Endothelial cell of umbilical vein (primary cell): ENCODE results near the gene BCR. TPM values are rescaled to one million over a fixed set of nuclear protein-coding genes. Genes with fewer than 3 reads are reported as not detected.

ENCODE experiments used
- BruUV-seq: library from RNA; stranded (reverse); fragments of 400-500 nt; replicated peaks from 2 replicates; lab custom pipeline; 2021; lab: Mats Ljungman, UMichigan
- CTCF ChIA-PET: fragments of 300-600, 350-600 bp; sonication (Branson Sonifier 250); formaldehyde crosslinking; loops from one replicate; lab custom pipeline; 2021; ENCODE audit warnings: antibody characterized with exemption, inconsistent platforms; lab: Charles Lee
- POLR2A ChIA-PET: fragments of 300-600, 350-600 bp; sonication (Branson Sonifier 250); formaldehyde crosslinking; loops from one replicate; lab custom pipeline; 2021; ENCODE audit warnings: antibody characterized with exemption, inconsistent platforms; lab: Charles Lee
- DNase-seq: peaks from one replicate; pipeline ENCODE4 v3.0.0-alpha.2; 2011; ENCODE audit warnings: low read depth, low spot score
- FAIRE-seq: peaks from 2 replicates; lab custom pipeline; 2011; peaks lifted over from hg19 to GRCh38; lab: Jason Lieb, UNC
- H2AFZ ChIP-seq: 2 replicates; pipeline ENCODE4 v1.6.0; 2012; ENCODE audit warnings: low read depth, low read length, control low read depth, inconsistent platforms
- H3K27ac ChIP-seq: 2 replicates; pipeline ENCODE4 v1.5.1; 2011; ENCODE audit warnings: low read depth, mild to moderate bottlenecking, control low read depth, low read length, moderate library complexity; ENCODE audit not compliant: insufficient read depth
- H3K27me3 ChIP-seq, 2 experiments: 2 replicates each; pipeline versions ENCODE4 v1.6.0 to v1.6.1; 2011; ENCODE audit warnings: low read length in 2 of 2, mixed read lengths in 1 of 2; ENCODE audit not compliant: control insufficient read depth in 2 of 2, insufficient read depth in 2 of 2
- H3K36me3 ChIP-seq, 2 experiments: 2 replicates in 1 of 2; 3 replicates in 1 of 2; pipeline ENCODE4 v1.5.1; 2011; ENCODE audit warnings: low read length in 2 of 2, mild to moderate bottlenecking in 1 of 2, moderate library complexity in 1 of 2; ENCODE audit not compliant: control insufficient read depth in 2 of 2, insufficient read depth in 2 of 2; ENCODE audit errors: extremely low read depth in 1 of 2
- H3K4me1 ChIP-seq: 3 replicates; pipeline ENCODE4 v1.5.1; 2011; ENCODE audit warnings: mild to moderate bottlenecking, low read length; ENCODE audit not compliant: control insufficient read depth, insufficient read depth; ENCODE audit errors: extremely low read depth
- H3K4me2 ChIP-seq: 2 replicates; pipeline ENCODE4 v1.6.1; 2011; ENCODE audit warnings: low read length, control low read depth, mixed read lengths; ENCODE audit not compliant: insufficient read depth
- H3K4me3 ChIP-seq, 3 experiments: fragments of 200-600 bp in 1 of 3; sonication (generic), shearing (Covaris generic) in 1 of 3; replicated peaks in 1 of 3; 2 replicates each; pipeline ENCODE4 v1.5.1; 2011 to 2016; ENCODE audit warnings: control low read depth in 3 of 3, low read length in 3 of 3, mild to moderate bottlenecking in 2 of 3, inconsistent platforms in 1 of 3, low read depth in 1 of 3, moderate library complexity in 1 of 3; ENCODE audit not compliant: insufficient read depth in 1 of 3
- H3K79me2 ChIP-seq: 2 replicates; pipeline ENCODE4 v1.6.0; 2012; ENCODE audit warnings: low read length, inconsistent platforms; ENCODE audit not compliant: control insufficient read depth, insufficient read depth
- H3K9ac ChIP-seq: replicated peaks from 2 replicates; pipeline ENCODE3; 2011; ENCODE audit warnings: low read length, control low read depth; ENCODE audit not compliant: insufficient read depth; ENCODE audit errors: extremely low read depth
- H3K9me1 ChIP-seq: replicated peaks from 3 replicates; pipeline ENCODE4 v1.6.0; 2011; ENCODE audit warnings: mild to moderate bottlenecking, low read length; ENCODE audit not compliant: control insufficient read depth, insufficient read depth; ENCODE audit errors: extremely low read depth
- H3K9me3 ChIP-seq: replicated peaks from 2 replicates; pipeline ENCODE4 v1.5.1; 2012; ENCODE audit warnings: low read length, inconsistent platforms; ENCODE audit not compliant: control insufficient read depth, insufficient read depth
- H4K20me1 ChIP-seq: replicated peaks from 2 replicates; pipeline ENCODE3; 2011; ENCODE audit warnings: mild to moderate bottlenecking, low read length; ENCODE audit not compliant: control insufficient read depth, insufficient read depth; ENCODE audit errors: extremely low read depth
- CTCF ChIP-seq, 2 donors: IDR thresholded peaks; 1 replicate in 1 of 2; 2 replicates in 1 of 2; pipeline ENCODE4 v1.5.1; 2011; ENCODE audit warnings: low read length in 2 of 2, mild to moderate bottlenecking in 2 of 2, moderate library complexity in 2 of 2, control low read depth in 1 of 2, inconsistent platforms in 1 of 2, low read depth in 1 of 2; ENCODE audit not compliant: insufficient read depth in 1 of 2; ENCODE audit errors: extremely low read depth in 1 of 2
- EZH2 ChIP-seq: IDR thresholded peaks from 2 replicates; pipeline ENCODE4 v1.6.1; 2012; ENCODE audit warnings: borderline replicate concordance, low read depth, mild to moderate bottlenecking, moderate library complexity, low read length, inconsistent platforms; ENCODE audit not compliant: severe bottlenecking
- FOS ChIP-seq: IDR thresholded peaks from 2 replicates; pipeline ENCODE4 v1.6.1; 2011; ENCODE audit warnings: mild to moderate bottlenecking, low read length, moderate library complexity, borderline replicate concordance; ENCODE audit not compliant: insufficient read depth
- GATA2 ChIP-seq: IDR thresholded peaks from 2 replicates; pipeline ENCODE4 v1.7.0; 2011; ENCODE audit warnings: low read depth, mild to moderate bottlenecking, moderate library complexity, mixed read lengths, low read length; ENCODE audit not compliant: insufficient read length, insufficient read depth
- JUN ChIP-seq: IDR thresholded peaks from 2 replicates; pipeline ENCODE4 v1.6.1; 2011; ENCODE audit warnings: borderline replicate concordance, low read depth; ENCODE audit not compliant: insufficient read length, insufficient read depth
- MYC ChIP-seq: IDR thresholded peaks from one replicate; pipeline ENCODE4 v1.6.1; 2011; ENCODE audit warnings: mild to moderate bottlenecking, low read depth, low read length
- POLR2A ChIP-seq: IDR thresholded peaks from 2 replicates; pipeline ENCODE4 v1.6.1; 2012; ENCODE audit warnings: low read depth, mild to moderate bottlenecking, control low read depth, low read length
- POLR2AphosphoS5 ChIP-seq: IDR thresholded peaks from 2 replicates; pipeline ENCODE4 v1.6.1; 2012; ENCODE audit warnings: low read depth, mild to moderate bottlenecking, control low read depth, low read length, moderate library complexity; ENCODE audit not compliant: insufficient read depth
- dilution Hi-C: fragments of 300-500 bp; cut with MboI; formaldehyde crosslinking; loops from one replicate; pipeline ENCODE4 v1.15.0; 2019; ENCODE audit warnings: low sequenced_read_pairs; ENCODE audit not compliant: extremely low pct_ligation_motif_present
- intact Hi-C: fragments of 100-400 bp; cut with micrococcal nuclease; formaldehyde crosslinking; loops from one replicate; pipeline ENCODE4 v1.10.0; 2022
- polyA plus RNA-seq, 4 experiments: library from polyadenylated mRNA; depleted of rRNA in 3 of 4; stranded (reverse) in 3 of 4; unstranded in 1 of 4; fragments of >200 nt; gene quantifications; 2 replicates each; pipeline versions ENCODE4 v1.2.1 to v1.2.3, GENCODE V29; 2011 to 2012; ENCODE audit warnings: missing spikeins in 1 of 4
- total RNA-seq: library from RNA; stranded (reverse); gene quantifications from 2 replicates; pipeline ENCODE4 v1.2.3, GENCODE V29; 2021
- TF ChIP-seq, protein P1 (sequence below): IDR thresholded peaks from 2 replicates; pipeline ENCODE4 v1.6.1; 2011; ENCODE audit not compliant: insufficient read depth, insufficient read length

BCR gene
- total and polyA plus RNA-seq, 2 donors (not counting 3 experiments of a cell fraction or from before 2014, with no cell fraction given): 129 to 141 TPM

- Histone ChIP-seq H3K9ac (no peak overlapping the region), H3K9me1 (no peaks in the 10 kb centered on the region), H3K36me3 (no peaks in the 10 kb centered on the region), H3K4me2 (no peak overlapping the region), H2AFZ (no peak overlapping the region), H3K79me2 (peaks cover 93% of the 10 kb centered on the region), H4K20me1 (peaks cover 2% of the 10 kb centered on the region), H3K27ac (no peak overlapping the region), H3K4me1 (peaks cover 34% of the 10 kb centered on the region), H3K9me3 (no peaks in the 10 kb centered on the region), H3K4me3 (no peak overlapping the region), H3K27me3 (no peaks in the 10 kb centered on the region)
- POLR2A ChIA-PET: no interaction called here
- DNase-seq: no peak
- CTCF ChIA-PET: interaction anchor here (1.0 kb wide), 1 partner anchor 64 kb away, joined by 4 read pairs; the partner anchor contains the start of gene BCR
- dilution Hi-C loops (no loop called here), intact Hi-C loops (no loop called here)
- TF ChIP-seq JUN (no peak), POLR2A (no peak), FOS (no peak), MYC (no peak), GATA2 (no peak), EZH2 (no peak), POLR2AphosphoS5 (no peak), CTCF (IDR thresholded peaks at IDR 0.05; ENCODE audit: extremely low read depth in 1 of 2, insufficient read depth in 1 of 2, low read depth in 1 of 2, low read length in 2 of 2) (no peak)
- TF ChIP-seq, protein P1, sequence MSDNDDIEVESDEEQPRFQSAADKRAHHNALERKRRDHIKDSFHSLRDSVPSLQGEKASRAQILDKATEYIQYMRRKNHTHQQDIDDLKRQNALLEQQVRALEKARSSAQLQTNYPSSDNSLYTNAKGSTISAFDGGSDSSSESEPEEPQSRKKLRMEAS: no peak
- FAIRE-seq: no peak
- BruUV-seq: no TSS peak
Measured at GRCh38 chr22:23244690-23245044, 64.4 kb downstream of the BCR start.
